GM19463 (cell line): ENCODE results near the gene PCTP.

ENCODE experiments used
- ATAC-seq: cut with Tn5 transposase; IDR thresholded peaks from one replicate; pipeline ENCODE4 v1.9.1; 2021; ENCODE audit warnings: mild to moderate bottlenecking, moderate library complexity; ENCODE audit not compliant: unreplicated experiment

PCTP gene

GRCh38 chr17:55751720-55752250 lies 934 bp downstream of the PCTP start:
- ATAC-seq, result no peak

- no peak for ATAC-seq
Measured at GRCh38 chr17:55756689-55757088, 5.8 kb downstream of the PCTP start.

GRCh38 chr17:55757659-55758058 lies 6.8 kb downstream of the PCTP start:
- ATAC-seq, result no peak

GRCh38 chr17:55758171-55758570 lies 7.3 kb downstream of the PCTP start:
- no peak for ATAC-seq

- ATAC-seq, result no peak
Measured at GRCh38 chr17:55760643-55761355, 9.9 kb downstream of the PCTP start.

- ATAC-seq, result no peak
Measured at GRCh38 chr17:55762086-55762858, 11.4 kb downstream of the PCTP start.

- no peak for ATAC-seq
Measured at GRCh38 chr17:55763856-55764255, 13.0 kb downstream of the PCTP start.

GRCh38 chr17:55764610-55765009 lies 13.8 kb downstream of the PCTP start:
- no peak for ATAC-seq

GRCh38 chr17:55765472-55765871 lies 14.6 kb downstream of the PCTP start:
- no peak for ATAC-seq

GRCh38 chr17:55768936-55769624 lies 18.2 kb downstream of the PCTP start:
- ATAC-seq, result no peak

GRCh38 chr17:55769625-55770000 lies 18.8 kb downstream of the PCTP start:
- ATAC-seq, result no peak

- ATAC-seq, result no peak
Measured at GRCh38 chr17:55770196-55770870, 19.5 kb downstream of the PCTP start.

- no peak for ATAC-seq
Measured at GRCh38 chr17:55772086-55772485, 21.2 kb downstream of the PCTP start.

- ATAC-seq, result no peak
Measured at GRCh38 chr17:55773671-55774070, 22.8 kb downstream of the PCTP start.

GRCh38 chr17:55774846-55775271 lies 24.0 kb downstream of the PCTP start:
- ATAC-seq, result no peak

GRCh38 chr17:55776271-55776670 lies 25.4 kb downstream of the PCTP start:
- no peak for ATAC-seq

- no peak for ATAC-seq
Measured at GRCh38 chr17:55777471-55777971, 26.7 kb downstream of the PCTP start.

GRCh38 chr17:55778389-55779118 lies 27.7 kb downstream of the PCTP start:
- no peak for ATAC-seq

GRCh38 chr17:55783684-55784245 lies 32.9 kb downstream of the PCTP start:
- ATAC-seq, result no peak

GRCh38 chr17:55784666-55785065 lies 33.8 kb downstream of the PCTP start:
- no peak for ATAC-seq
